HEK293T (cell line): Measurements from ENCODE around the gene TMEM190.

Experiments
- TARDBP ChIP-seq: fragments of 450-650 bp; IDR thresholded peaks from 2 replicates; pipeline ENCODE4 v1.6.1; 2016
- ZNF384 ChIP-seq: fragments of 450-650 bp; IDR thresholded peaks from 2 replicates; pipeline ENCODE4 v1.6.1; 2016

GRCh38 chr19:55426042-55426441, 49.4 kb downstream of the TMEM190 start:
- TF ChIP-seq ZNF384, result no peak
- TF ChIP-seq TARDBP, result no peak
